Keratinocyte (primary cell): ENCODE data around the gene OR2V2. TPM values are rescaled to one million over a fixed set of nuclear protein-coding genes. Genes with fewer than 3 reads are reported as not detected.

Experiments
- DNase-seq: peaks from one replicate; pipeline ENCODE4 v3.0.0-alpha.2; 2011; ENCODE audit warnings: low read depth, missing footprints, low spot score
- FAIRE-seq: peaks from 2 replicates; lab custom pipeline; 2011; peaks lifted over from hg19 to GRCh38; lab: Jason Lieb, UNC
- H2AFZ ChIP-seq: 2 replicates; pipeline ENCODE4 v1.6.0; 2012; ENCODE audit warnings: low read length, control low read depth, inconsistent platforms; ENCODE audit not compliant: control insufficient read depth
- H3K27ac ChIP-seq: 2 replicates; pipeline ENCODE4 v1.5.1; 2011; ENCODE audit warnings: low read length; ENCODE audit not compliant: control insufficient read depth, insufficient read depth
- H3K27me3 ChIP-seq: 3 replicates; pipeline ENCODE4 v1.6.0; 2011; ENCODE audit warnings: low read length; ENCODE audit not compliant: control insufficient read depth, insufficient read depth; ENCODE audit errors: extremely low read depth
- H3K36me3 ChIP-seq, 2 experiments: 2 replicates in 1 of 2; 3 replicates in 1 of 2; pipeline ENCODE4 v1.5.1; 2011; ENCODE audit warnings: low read length in 2 of 2, mild to moderate bottlenecking in 1 of 2; ENCODE audit not compliant: control insufficient read depth in 2 of 2, insufficient read depth in 2 of 2; ENCODE audit errors: extremely low read depth in 1 of 2
- H3K4me1 ChIP-seq: 3 replicates; pipeline ENCODE4 v1.5.1; 2011; ENCODE audit warnings: low read length; ENCODE audit not compliant: control insufficient read depth, insufficient read depth; ENCODE audit errors: extremely low read depth
- H3K4me2 ChIP-seq: 3 replicates; pipeline ENCODE4 v1.6.0; 2011; ENCODE audit warnings: low read depth, low read length; ENCODE audit not compliant: control insufficient read depth, insufficient read depth; ENCODE audit errors: extremely low read depth
- H3K4me3 ChIP-seq, 3 experiments: fragments of 200-600 bp in 1 of 3; sonication (generic) in 1 of 3; 2 replicates in 2 of 3; 3 replicates in 1 of 3; pipeline ENCODE4 v1.5.1; 2011 to 2016; ENCODE audit warnings: low read length in 3 of 3, mild to moderate bottlenecking in 3 of 3, control low read depth in 2 of 3, inconsistent platforms in 1 of 3, low read depth in 1 of 3, mixed read lengths in 1 of 3, mixed run types in 1 of 3, moderate library complexity in 1 of 3; ENCODE audit not compliant: control insufficient read depth in 2 of 3, insufficient read depth in 2 of 3; ENCODE audit errors: extremely low read depth in 1 of 3
- H3K79me2 ChIP-seq: 2 replicates; pipeline ENCODE4 v1.6.0; 2012; ENCODE audit warnings: low read length; ENCODE audit not compliant: control insufficient read depth, insufficient read depth
- H3K9ac ChIP-seq: 3 replicates; pipeline ENCODE4 v1.6.0; 2011; ENCODE audit warnings: low read length; ENCODE audit not compliant: control insufficient read depth, insufficient read depth; ENCODE audit errors: extremely low read depth
- H3K9me1 ChIP-seq: 3 replicates; pipeline ENCODE4 v1.6.0; 2011; ENCODE audit warnings: low read length; ENCODE audit not compliant: control insufficient read depth, insufficient read depth; ENCODE audit errors: extremely low read depth
- H3K9me3 ChIP-seq: 2 replicates; pipeline ENCODE4 v1.5.1; 2012; ENCODE audit warnings: low read depth, low read length; ENCODE audit not compliant: control insufficient read depth
- H4K20me1 ChIP-seq: 3 replicates; pipeline ENCODE4 v1.6.0; 2011; ENCODE audit warnings: low read length; ENCODE audit not compliant: control insufficient read depth, insufficient read depth; ENCODE audit errors: extremely low read depth
- EZH2 ChIP-seq: IDR thresholded peaks from one replicate; pipeline ENCODE4 v1.6.1; 2012; ENCODE audit warnings: inconsistent platforms, mild to moderate bottlenecking, low read length, moderate library complexity
- dilution Hi-C: fragments of 300-500 bp; cut with MboI; formaldehyde crosslinking; loops from one replicate; pipeline ENCODE4 v1.7.0; 2020; ENCODE audit warnings: low sequenced_read_pairs; ENCODE audit not compliant: extremely low pct_ligation_motif_present
- polyA plus RNA-seq, 5 experiments: library from polyadenylated mRNA; depleted of rRNA in 3 of 5; stranded (reverse) in 3 of 5; stranded (forward) in 1 of 5; unstranded in 1 of 5; fragments of >200 nt; gene quantifications; 1 replicate in 1 of 5; 2 replicates in 3 of 5; 3 replicates in 1 of 5; pipeline versions ENCODE4 v1.2.1 to v1.2.3, GENCODE V29; 2011 to 2012; ENCODE audit warnings: missing spikeins in 2 of 5, low read depth in 1 of 5, low replicate concordance in 1 of 5
- TF ChIP-seq, protein P1 (sequence below), 3 experiments: IDR thresholded peaks in 1 of 3; conservative IDR thresholded peaks in 1 of 3; optimal IDR thresholded peaks in 1 of 3; 2 replicates in 2 of 3; 3 replicates in 1 of 3; pipeline versions ENCODE3 to v1.5.1; 2011; ENCODE audit warnings: low read length in 3 of 3, mild to moderate bottlenecking in 3 of 3, moderate library complexity in 2 of 3, control low read depth in 1 of 3, inconsistent platforms in 1 of 3; ENCODE audit not compliant: insufficient read depth in 2 of 3; ENCODE audit errors: extremely low read depth in 1 of 3

The OR2V2 gene
- polyA plus RNA-seq, 1 donor (not counting 4 experiments of a cell fraction or from before 2014, with no cell fraction given) = not detected

DNA sequence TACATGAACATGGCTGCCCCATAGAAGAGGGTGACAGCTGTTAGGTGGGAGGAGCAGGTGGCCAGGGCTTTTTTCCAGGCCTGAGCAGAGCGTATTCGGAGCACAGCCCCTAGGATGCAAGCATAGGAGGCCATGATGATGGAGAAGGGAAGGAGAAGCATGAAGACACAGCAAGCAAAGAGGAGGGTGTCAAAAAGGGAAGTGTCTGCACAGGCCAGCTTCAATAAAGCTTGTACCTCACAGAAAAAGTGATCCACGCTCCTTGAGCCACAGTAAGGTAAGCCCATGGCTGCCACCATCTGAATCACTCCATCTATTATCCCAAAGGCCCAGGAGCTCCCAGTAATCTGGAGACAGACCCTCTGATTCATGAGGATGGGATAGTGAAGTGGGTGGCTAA lies 22.9 kb upstream of the OR2V2 start:
- H3K79me2 ChIP-seq = no peaks in the 10 kb centered on the region
- no peak for TF ChIP-seq EZH2
- TF ChIP-seq, protein P1, sequence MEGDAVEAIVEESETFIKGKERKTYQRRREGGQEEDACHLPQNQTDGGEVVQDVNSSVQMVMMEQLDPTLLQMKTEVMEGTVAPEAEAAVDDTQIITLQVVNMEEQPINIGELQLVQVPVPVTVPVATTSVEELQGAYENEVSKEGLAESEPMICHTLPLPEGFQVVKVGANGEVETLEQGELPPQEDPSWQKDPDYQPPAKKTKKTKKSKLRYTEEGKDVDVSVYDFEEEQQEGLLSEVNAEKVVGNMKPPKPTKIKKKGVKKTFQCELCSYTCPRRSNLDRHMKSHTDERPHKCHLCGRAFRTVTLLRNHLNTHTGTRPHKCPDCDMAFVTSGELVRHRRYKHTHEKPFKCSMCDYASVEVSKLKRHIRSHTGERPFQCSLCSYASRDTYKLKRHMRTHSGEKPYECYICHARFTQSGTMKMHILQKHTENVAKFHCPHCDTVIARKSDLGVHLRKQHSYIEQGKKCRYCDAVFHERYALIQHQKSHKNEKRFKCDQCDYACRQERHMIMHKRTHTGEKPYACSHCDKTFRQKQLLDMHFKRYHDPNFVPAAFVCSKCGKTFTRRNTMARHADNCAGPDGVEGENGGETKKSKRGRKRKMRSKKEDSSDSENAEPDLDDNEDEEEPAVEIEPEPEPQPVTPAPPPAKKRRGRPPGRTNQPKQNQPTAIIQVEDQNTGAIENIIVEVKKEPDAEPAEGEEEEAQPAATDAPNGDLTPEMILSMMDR (optimal IDR thresholded peaks at IDR 0.05 in 1 of 3, IDR thresholded peaks at IDR 0.05 in 1 of 3, conservative IDR thresholded peaks at IDR 0.05 in 1 of 3; ENCODE audit: extremely low read depth in 1 of 3, insufficient read depth in 2 of 3, low read length in 3 of 3) = no peak
- no peak overlapping the region for H2AFZ ChIP-seq
- no peak for DNase-seq
- H3K27me3 ChIP-seq = peaks cover 8% of the 10 kb centered on the region
- no peak overlapping the region for H3K4me2 ChIP-seq
- no peaks in the 10 kb centered on the region for H3K9me3 ChIP-seq
- H3K36me3 ChIP-seq = no peaks in the 10 kb centered on the region
- no peak overlapping the region for H3K27ac ChIP-seq
- dilution Hi-C loops = no loop called here
- no peak overlapping the region for H3K9ac ChIP-seq
- no peaks in the 10 kb centered on the region for H4K20me1 ChIP-seq
- H3K4me1 ChIP-seq = peaks cover 16% of the 10 kb centered on the region
- no peak for FAIRE-seq
- H3K4me3 ChIP-seq = no peak overlapping the region
- no peaks in the 10 kb centered on the region for H3K9me1 ChIP-seq

DNA sequence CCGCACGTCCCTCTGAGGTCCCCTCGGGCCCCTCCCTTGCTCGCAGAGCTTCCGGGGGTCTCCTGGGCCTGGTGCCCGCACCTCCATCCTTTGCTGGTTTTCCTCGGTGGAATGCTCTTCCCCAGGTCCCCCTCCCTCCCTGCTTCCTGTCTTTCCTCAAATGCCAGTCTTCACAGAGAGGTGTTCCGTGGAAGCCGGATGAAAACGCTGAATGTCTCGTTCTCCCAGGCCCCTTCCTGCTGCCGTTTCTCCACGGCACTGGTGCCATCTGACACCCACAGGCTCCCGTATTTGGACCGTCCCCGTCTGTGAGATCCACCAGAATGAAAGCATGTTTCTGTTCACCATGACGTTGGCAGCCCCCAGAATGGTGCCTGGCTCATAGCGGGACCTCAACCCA lies 20.5 kb upstream of the OR2V2 start:
- peaks cover 11% of the 10 kb centered on the region for H3K27me3 ChIP-seq
- no peak overlapping the region for H3K9ac ChIP-seq
- H3K4me2 ChIP-seq = no peak overlapping the region
- no peaks in the 10 kb centered on the region for H3K9me1 ChIP-seq
- H3K36me3 ChIP-seq = no peaks in the 10 kb centered on the region
- TF ChIP-seq, protein P1 (optimal IDR thresholded peaks at IDR 0.05 in 1 of 3, IDR thresholded peaks at IDR 0.05 in 1 of 3, conservative IDR thresholded peaks at IDR 0.05 in 1 of 3; ENCODE audit: extremely low read depth in 1 of 3, insufficient read depth in 2 of 3, low read length in 3 of 3) = no peak
- TF ChIP-seq EZH2 = no peak
- FAIRE-seq (no peak), DNase-seq (no peak)
- H3K4me3 ChIP-seq = no peak overlapping the region
- H3K79me2 ChIP-seq = no peaks in the 10 kb centered on the region
- dilution Hi-C loops = no loop called here
- no peaks in the 10 kb centered on the region for H3K9me3 ChIP-seq
- peaks cover 3% of the 10 kb centered on the region for H3K4me1 ChIP-seq
- H2AFZ ChIP-seq = no peak overlapping the region
- H3K27ac ChIP-seq = no peak overlapping the region
- H4K20me1 ChIP-seq = no peaks in the 10 kb centered on the region
